ENCODE measurements around the gene ATG4B.
"Not testable (repeated sequence)": the region's sequence is repeated elsewhere in the genome, so short reads cannot be mapped to it uniquely, and the experiment has no call there.

The ATG4B gene

GRCh38 chr2:241637018-241637794 lies at the start of gene ATG4B, which contains the start of gene THAP4:
TSS of gene ATG4B (plus strand) at chr2:241637693. CDS start at chr2:241637715, 22 bp downstream.
TSS of gene THAP4 (minus strand) at chr2:241637158. CDS start at chr2:241637017, 141 bp downstream.
- Histone ChIP-seq H3K27ac (ENCODE audit: low read length) (peak within 1 kb of the TSS; percentile 91), H3K4me1 (ENCODE audit: control insufficient read depth, low read depth, low read length) (peaks cover 8% of the 10 kb centered on the region), H3K4me3 (ENCODE audit: low read length) (peak within 1 kb of the TSS; percentile 96), H3K9me3 (ENCODE audit: control insufficient read depth, low read depth, low read length) (no peaks in the 10 kb centered on the region), H3K9ac (ENCODE audit: low read length) (peak within 1 kb of the TSS; percentile 85), H3K27me3 (ENCODE audit: control insufficient read depth, insufficient read depth, low read length) (no peaks in the 10 kb centered on the region), H3K36me3 (ENCODE audit: control insufficient read depth, low read depth, low read length) (peaks cover 20% of the 10 kb centered on the region)

DNA sequence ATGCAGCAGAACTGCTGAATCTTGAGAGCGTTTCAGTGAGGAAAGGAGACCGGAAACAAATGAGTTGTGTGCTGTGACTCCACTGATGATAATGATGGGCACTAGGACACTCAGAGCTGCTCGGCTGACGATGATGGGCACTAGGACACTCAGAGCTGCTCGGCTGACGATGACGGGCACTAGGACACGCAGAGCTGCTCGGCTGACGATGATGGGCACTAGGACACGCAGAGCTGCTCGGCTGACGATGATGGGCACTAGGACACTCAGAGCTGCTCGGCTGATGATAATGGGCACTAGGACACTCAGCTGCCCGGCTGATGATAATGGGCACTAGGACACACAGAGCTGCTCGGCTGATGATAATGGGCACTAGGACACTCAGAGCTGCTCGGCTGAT lies 47.6 kb upstream of the ATG4B start:
- not testable (repeated sequence) for H3K27ac ChIP-seq (ENCODE audit: low read length); H3K36me3 ChIP-seq (ENCODE audit: control insufficient read depth, low read depth, low read length); H3K4me3 ChIP-seq (ENCODE audit: low read length); H3K27me3 ChIP-seq (ENCODE audit: control insufficient read depth, insufficient read depth, low read length); H3K9ac ChIP-seq (ENCODE audit: low read length); H3K4me1 ChIP-seq (ENCODE audit: control insufficient read depth, low read depth, low read length)
- peaks cover 15% of the 10 kb centered on the region for H3K9me3 ChIP-seq (ENCODE audit: control insufficient read depth, low read depth, low read length)

GRCh38 chr2:241590496-241591455 lies 46.7 kb upstream of the ATG4B start:
- not testable (repeated sequence) for H3K9ac ChIP-seq (ENCODE audit: low read length); H3K36me3 ChIP-seq (ENCODE audit: control insufficient read depth, low read depth, low read length); H3K4me1 ChIP-seq (ENCODE audit: control insufficient read depth, low read depth, low read length); H3K4me3 ChIP-seq (ENCODE audit: low read length); H3K27ac ChIP-seq (ENCODE audit: low read length); H3K27me3 ChIP-seq (ENCODE audit: control insufficient read depth, insufficient read depth, low read length)
- peaks cover 15% of the 10 kb centered on the region for H3K9me3 ChIP-seq (ENCODE audit: control insufficient read depth, low read depth, low read length)

DNA sequence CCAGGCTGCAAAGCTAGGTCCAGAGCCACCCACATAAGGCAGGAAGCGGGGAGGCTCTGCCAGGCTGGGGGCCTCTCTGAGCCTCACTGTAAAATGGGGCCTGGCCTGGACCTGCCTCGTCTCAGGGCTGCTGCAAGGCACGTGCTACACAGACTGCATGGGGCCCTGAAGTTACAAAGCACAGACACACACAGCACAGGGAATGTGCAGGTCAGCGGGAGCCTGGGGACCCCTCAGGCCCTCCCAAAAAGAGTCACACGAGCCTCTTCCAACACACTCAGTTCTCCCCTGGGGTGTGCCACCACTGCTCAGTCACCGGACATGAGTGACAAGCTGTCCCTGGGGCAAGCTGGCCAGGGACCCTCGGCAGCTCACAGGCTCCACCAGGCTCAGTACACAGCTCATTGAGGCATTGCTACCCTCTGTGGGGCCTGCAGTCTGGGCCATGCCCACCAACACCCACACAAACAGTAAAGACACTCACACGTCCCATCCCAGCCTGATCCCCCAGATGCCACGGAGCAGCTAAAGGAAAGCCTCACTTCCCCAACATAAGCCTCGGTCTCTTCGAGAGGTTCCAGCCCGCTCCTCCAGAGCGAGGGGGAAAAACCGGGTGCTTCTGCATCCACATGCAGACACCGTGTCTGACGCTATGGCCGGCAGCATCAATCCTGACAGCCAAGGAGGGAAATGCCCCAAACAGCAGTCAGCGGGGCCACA lies 45.2 kb upstream of the ATG4B start:
- no peaks in the 10 kb centered on the region for H3K4me1 ChIP-seq (ENCODE audit: control insufficient read depth, low read depth, low read length)
- H3K9ac ChIP-seq (ENCODE audit: low read length) = no peak overlapping the region
- no peaks in the 10 kb centered on the region for H3K27me3 ChIP-seq (ENCODE audit: control insufficient read depth, insufficient read depth, low read length)
- peaks cover 8% of the 10 kb centered on the region for H3K36me3 ChIP-seq (ENCODE audit: control insufficient read depth, low read depth, low read length)
- peaks cover 4% of the 10 kb centered on the region for H3K9me3 ChIP-seq (ENCODE audit: control insufficient read depth, low read depth, low read length)
- no peak overlapping the region for H3K27ac ChIP-seq (ENCODE audit: low read length)
- no peak overlapping the region for H3K4me3 ChIP-seq (ENCODE audit: low read length)

DNA sequence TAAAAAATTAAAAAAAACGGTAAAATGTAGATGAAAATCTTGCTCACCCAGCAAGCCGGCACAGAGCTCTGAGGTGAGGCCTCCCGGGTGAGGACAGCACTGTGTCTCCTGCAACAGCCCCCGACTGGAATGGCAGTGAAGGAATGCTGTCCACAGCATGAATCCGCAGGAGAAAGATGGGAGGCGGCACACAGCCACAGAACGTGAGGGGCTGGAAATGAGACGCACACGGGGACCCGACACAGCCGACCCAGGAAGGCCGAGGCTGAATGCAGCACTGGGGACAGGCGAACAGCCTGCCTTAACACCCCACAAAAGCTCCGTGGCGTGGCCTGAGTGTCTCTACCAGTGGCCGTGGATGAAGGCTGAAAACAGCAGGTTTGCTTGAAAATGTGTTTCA lies 44.2 kb upstream of the ATG4B start:
- Histone ChIP-seq H3K9ac (ENCODE audit: low read length) (no peak overlapping the region), H3K27me3 (ENCODE audit: control insufficient read depth, insufficient read depth, low read length) (no peaks in the 10 kb centered on the region), H3K4me3 (ENCODE audit: low read length) (no peak overlapping the region), H3K4me1 (ENCODE audit: control insufficient read depth, low read depth, low read length) (no peaks in the 10 kb centered on the region), H3K36me3 (ENCODE audit: control insufficient read depth, low read depth, low read length) (peaks cover 8% of the 10 kb centered on the region), H3K9me3 (ENCODE audit: control insufficient read depth, low read depth, low read length) (no peaks in the 10 kb centered on the region), H3K27ac (ENCODE audit: low read length) (no peak overlapping the region)

- no peak overlapping the region for H3K9ac ChIP-seq (ENCODE audit: low read length)
- peaks cover 14% of the 10 kb centered on the region for H3K36me3 ChIP-seq (ENCODE audit: control insufficient read depth, low read depth, low read length)
- no peak overlapping the region for H3K27ac ChIP-seq (ENCODE audit: low read length)
- no peaks in the 10 kb centered on the region for H3K27me3 ChIP-seq (ENCODE audit: control insufficient read depth, insufficient read depth, low read length)
- H3K4me3 ChIP-seq (ENCODE audit: low read length) = no peak overlapping the region
- H3K4me1 ChIP-seq (ENCODE audit: control insufficient read depth, low read depth, low read length) = no peaks in the 10 kb centered on the region
- H3K9me3 ChIP-seq (ENCODE audit: control insufficient read depth, low read depth, low read length) = no peaks in the 10 kb centered on the region
These were observed 41.8 kb upstream of the ATG4B start for GRCh38 chr2:241595600-241596140.

DNA sequence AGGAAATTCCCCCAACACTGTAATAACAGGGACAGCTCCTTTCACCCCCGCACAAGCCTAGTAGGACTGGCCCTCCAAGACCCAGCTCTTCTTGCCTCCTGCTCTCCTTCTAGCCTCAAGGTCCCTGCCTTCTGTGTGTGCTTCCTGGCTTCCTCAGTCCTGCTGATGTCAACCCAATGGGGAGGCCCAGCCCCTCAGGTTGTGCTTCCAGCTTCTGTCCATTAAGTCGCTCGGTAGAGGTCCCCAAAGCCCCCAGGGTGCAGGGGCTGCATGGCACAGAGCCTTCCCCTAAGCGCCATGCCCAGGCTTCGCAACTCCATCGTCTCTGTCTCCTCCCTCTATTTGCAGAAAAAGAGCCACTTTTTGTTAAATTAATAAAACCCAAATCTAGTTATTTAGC lies 39.9 kb upstream of the ATG4B start:
- Histone ChIP-seq H3K9ac (ENCODE audit: low read length) (no peak overlapping the region), H3K4me1 (ENCODE audit: control insufficient read depth, low read depth, low read length) (no peaks in the 10 kb centered on the region), H3K4me3 (ENCODE audit: low read length) (no peak overlapping the region), H3K9me3 (ENCODE audit: control insufficient read depth, low read depth, low read length) (no peaks in the 10 kb centered on the region), H3K27ac (ENCODE audit: low read length) (no peak overlapping the region), H3K36me3 (ENCODE audit: control insufficient read depth, low read depth, low read length) (peaks cover 14% of the 10 kb centered on the region), H3K27me3 (ENCODE audit: control insufficient read depth, insufficient read depth, low read length) (no peaks in the 10 kb centered on the region)

- Histone ChIP-seq H3K4me1 (ENCODE audit: control insufficient read depth, low read depth, low read length) (no peaks in the 10 kb centered on the region), H3K27ac (ENCODE audit: low read length) (no peak overlapping the region), H3K4me3 (ENCODE audit: low read length) (no peak overlapping the region), H3K36me3 (ENCODE audit: control insufficient read depth, low read depth, low read length) (peaks cover 19% of the 10 kb centered on the region), H3K27me3 (ENCODE audit: control insufficient read depth, insufficient read depth, low read length) (no peaks in the 10 kb centered on the region), H3K9me3 (ENCODE audit: control insufficient read depth, low read depth, low read length) (no peaks in the 10 kb centered on the region), H3K9ac (ENCODE audit: low read length) (no peak overlapping the region)
These were observed 39.4 kb upstream of the ATG4B start for GRCh38 chr2:241598061-241598460.

- Histone ChIP-seq H3K27ac (ENCODE audit: low read length) (no peak overlapping the region), H3K9ac (ENCODE audit: low read length) (no peak overlapping the region), H3K36me3 (ENCODE audit: control insufficient read depth, low read depth, low read length) (peaks cover 20% of the 10 kb centered on the region), H3K27me3 (ENCODE audit: control insufficient read depth, insufficient read depth, low read length) (no peaks in the 10 kb centered on the region), H3K9me3 (ENCODE audit: control insufficient read depth, low read depth, low read length) (no peaks in the 10 kb centered on the region), H3K4me3 (ENCODE audit: low read length) (no peak overlapping the region), H3K4me1 (ENCODE audit: control insufficient read depth, low read depth, low read length) (no peaks in the 10 kb centered on the region)
These were observed 39.0 kb upstream of the ATG4B start for GRCh38 chr2:241598487-241598886.

GRCh38 chr2:241599615-241600014 lies 37.9 kb upstream of the ATG4B start:
- no peak overlapping the region for H3K4me3 ChIP-seq (ENCODE audit: low read length)
- no peaks in the 10 kb centered on the region for H3K4me1 ChIP-seq (ENCODE audit: control insufficient read depth, low read depth, low read length)
- H3K9ac ChIP-seq (ENCODE audit: low read length) = no peak overlapping the region
- no peaks in the 10 kb centered on the region for H3K27me3 ChIP-seq (ENCODE audit: control insufficient read depth, insufficient read depth, low read length)
- H3K9me3 ChIP-seq (ENCODE audit: control insufficient read depth, low read depth, low read length) = no peaks in the 10 kb centered on the region
- peaks cover 21% of the 10 kb centered on the region for H3K36me3 ChIP-seq (ENCODE audit: control insufficient read depth, low read depth, low read length)
- H3K27ac ChIP-seq (ENCODE audit: low read length) = no peak overlapping the region

DNA sequence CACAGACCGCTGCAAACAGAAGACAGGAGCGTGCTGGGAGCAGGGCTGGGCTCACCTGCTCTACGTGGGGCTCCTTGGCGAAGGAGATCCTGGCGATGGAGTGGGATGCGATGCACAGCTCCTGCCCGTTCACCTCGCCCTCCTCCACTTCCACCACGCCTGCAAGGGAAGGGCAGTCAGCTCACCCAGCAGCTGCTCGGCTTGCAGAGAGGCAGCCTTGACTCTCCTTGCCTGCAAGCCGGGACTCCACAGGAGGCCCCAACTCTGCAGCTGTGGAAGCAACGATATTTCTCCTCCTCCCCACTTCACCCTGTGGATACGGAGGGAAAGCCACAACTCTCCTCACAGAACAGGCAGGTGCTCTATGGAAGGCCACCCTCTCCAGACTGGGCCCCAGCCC lies 35.7 kb upstream of the ATG4B start:
- peaks cover 25% of the 10 kb centered on the region for H3K36me3 ChIP-seq (ENCODE audit: control insufficient read depth, low read depth, low read length)
- H3K9me3 ChIP-seq (ENCODE audit: control insufficient read depth, low read depth, low read length) = no peaks in the 10 kb centered on the region
- H3K27me3 ChIP-seq (ENCODE audit: control insufficient read depth, insufficient read depth, low read length) = no peaks in the 10 kb centered on the region
- no peaks in the 10 kb centered on the region for H3K4me1 ChIP-seq (ENCODE audit: control insufficient read depth, low read depth, low read length)
- H3K4me3 ChIP-seq (ENCODE audit: low read length) = no peak overlapping the region
- no peak overlapping the region for H3K9ac ChIP-seq (ENCODE audit: low read length)
- no peak overlapping the region for H3K27ac ChIP-seq (ENCODE audit: low read length)
